Loucy (cell line): ENCODE measurements around the gene PAFAH1B2.

Experiments used
- EZH2phosphoT487 ChIP-seq: fragments of 200-600 bp; IDR thresholded peaks from 2 replicates; pipeline ENCODE4 v1.6.1; 2018; ENCODE audit warnings: antibody characterized with exemption, mild to moderate bottlenecking, moderate library complexity, borderline replicate concordance
- TF ChIP-seq, protein P1 (sequence below): fragments of 200-600 bp; sonication (generic); conservative IDR thresholded peaks from 2 replicates; pipeline ENCODE4 v1.5.1; 2014; ENCODE audit warnings: mild to moderate bottlenecking, antibody characterized with exemption, low read length

DNA sequence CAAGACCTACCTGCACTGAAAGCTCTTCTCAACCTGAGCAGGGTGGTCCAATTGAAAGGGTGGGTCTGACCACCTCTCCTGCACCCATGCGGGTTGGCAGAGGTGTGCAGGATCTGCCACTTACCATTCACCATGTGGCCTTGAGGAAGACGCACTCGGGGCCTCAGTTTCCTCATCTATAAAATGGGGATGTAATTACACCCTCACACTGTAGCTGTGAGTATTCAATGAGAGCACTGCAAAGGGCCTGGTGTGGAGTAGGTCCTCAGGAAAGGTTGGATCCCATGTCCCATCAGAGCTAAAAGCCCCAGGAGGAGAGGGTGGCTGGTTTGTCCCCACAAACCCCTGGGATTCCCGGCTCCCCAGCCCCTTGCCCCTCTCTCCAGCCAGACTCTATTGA lies 54.5 kb downstream of the PAFAH1B2 start:
- TF ChIP-seq, protein P1, sequence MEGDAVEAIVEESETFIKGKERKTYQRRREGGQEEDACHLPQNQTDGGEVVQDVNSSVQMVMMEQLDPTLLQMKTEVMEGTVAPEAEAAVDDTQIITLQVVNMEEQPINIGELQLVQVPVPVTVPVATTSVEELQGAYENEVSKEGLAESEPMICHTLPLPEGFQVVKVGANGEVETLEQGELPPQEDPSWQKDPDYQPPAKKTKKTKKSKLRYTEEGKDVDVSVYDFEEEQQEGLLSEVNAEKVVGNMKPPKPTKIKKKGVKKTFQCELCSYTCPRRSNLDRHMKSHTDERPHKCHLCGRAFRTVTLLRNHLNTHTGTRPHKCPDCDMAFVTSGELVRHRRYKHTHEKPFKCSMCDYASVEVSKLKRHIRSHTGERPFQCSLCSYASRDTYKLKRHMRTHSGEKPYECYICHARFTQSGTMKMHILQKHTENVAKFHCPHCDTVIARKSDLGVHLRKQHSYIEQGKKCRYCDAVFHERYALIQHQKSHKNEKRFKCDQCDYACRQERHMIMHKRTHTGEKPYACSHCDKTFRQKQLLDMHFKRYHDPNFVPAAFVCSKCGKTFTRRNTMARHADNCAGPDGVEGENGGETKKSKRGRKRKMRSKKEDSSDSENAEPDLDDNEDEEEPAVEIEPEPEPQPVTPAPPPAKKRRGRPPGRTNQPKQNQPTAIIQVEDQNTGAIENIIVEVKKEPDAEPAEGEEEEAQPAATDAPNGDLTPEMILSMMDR = no peak
- TF ChIP-seq EZH2phosphoT487 = no peak
